ENCODE measurements around the gene CNTNAP2. TPM values are rescaled to one million over a fixed set of nuclear protein-coding genes. Genes with fewer than 3 reads are reported as not detected.

The CNTNAP2 gene
- total RNA-seq, 4 donors from 2014 or later, result not detected

GRCh38 chr7:148115308-148115707 is 1998.7 kb downstream of the CNTNAP2 start:
- Histone ChIP-seq H3K9me3 (no peaks in the 10 kb centered on the region), H3K27me3 (no peaks in the 10 kb centered on the region), H3K36me3 (no peaks in the 10 kb centered on the region), H3K27ac (no peak overlapping the region), H3K4me1 (no peaks in the 10 kb centered on the region), H3K4me3 (no peak overlapping the region)
- TF ChIP-seq CTCF (IDR thresholded peaks at IDR 0.05 in 4 of 5, conservative IDR thresholded peaks at IDR 0.05 in 1 of 5) (no peak), POLR2A (IDR thresholded peaks at IDR 0.05) (no peak)
- no peak for DNase-seq
- intact Hi-C loops (cut with DNase I; ENCODE audit: low total_unique reads) (no loop called here), in situ Hi-C loops (cut with MboI; ENCODE audit: low sequenced_read_pairs in 4 of 4) (no loop called here)
- no peak for ATAC-seq

- TF ChIP-seq POLR2A (IDR thresholded peaks at IDR 0.05), result no peak
- no peak for TF ChIP-seq CTCF (IDR thresholded peaks at IDR 0.05 in 4 of 5, conservative IDR thresholded peaks at IDR 0.05 in 1 of 5)
- no peak for DNase-seq
- no peak overlapping the region for H3K27ac ChIP-seq
- intact Hi-C loops (cut with DNase I; ENCODE audit: low total_unique reads), result no loop called here
- no peaks in the 10 kb centered on the region for H3K27me3 ChIP-seq
- no peak overlapping the region for H3K4me3 ChIP-seq
- no peaks in the 10 kb centered on the region for H3K9me3 ChIP-seq
- no peaks in the 10 kb centered on the region for H3K4me1 ChIP-seq
- in situ Hi-C loops (cut with MboI; ENCODE audit: low sequenced_read_pairs in 4 of 4), result no loop called here
- H3K36me3 ChIP-seq, result no peaks in the 10 kb centered on the region
- ATAC-seq, result no peak
Measured at GRCh38 chr7:148116195-148116594, 1999.6 kb downstream of the CNTNAP2 start.

- Histone ChIP-seq H3K4me1 (no peaks in the 10 kb centered on the region), H3K36me3 (no peaks in the 10 kb centered on the region), H3K9me3 (no peaks in the 10 kb centered on the region), H3K27ac (no peak overlapping the region), H3K4me3 (no peak overlapping the region), H3K27me3 (no peaks in the 10 kb centered on the region)
- TF ChIP-seq CTCF (IDR thresholded peaks at IDR 0.05 in 4 of 5, conservative IDR thresholded peaks at IDR 0.05 in 1 of 5), result no peak
- TF ChIP-seq POLR2A (IDR thresholded peaks at IDR 0.05), result no peak
- ATAC-seq (no peak), DNase-seq (no peak)
- intact Hi-C loops (cut with DNase I; ENCODE audit: low total_unique reads) (no loop called here), in situ Hi-C loops (cut with MboI; ENCODE audit: low sequenced_read_pairs in 4 of 4) (no loop called here)
Measured at GRCh38 chr7:148116829-148117403, 2000.3 kb downstream of the CNTNAP2 start.

- Histone ChIP-seq H3K27me3 (no peaks in the 10 kb centered on the region), H3K27ac (no peak overlapping the region), H3K9me3 (no peaks in the 10 kb centered on the region), H3K4me3 (no peak overlapping the region), H3K36me3 (no peaks in the 10 kb centered on the region), H3K4me1 (no peaks in the 10 kb centered on the region)
- in situ Hi-C loops (cut with MboI; ENCODE audit: low sequenced_read_pairs in 4 of 4) (no loop called here), intact Hi-C loops (cut with DNase I; ENCODE audit: low total_unique reads) (no loop called here)
- DNase-seq, result no peak
- no peak for ATAC-seq
- no peak for TF ChIP-seq CTCF (IDR thresholded peaks at IDR 0.05 in 4 of 5, conservative IDR thresholded peaks at IDR 0.05 in 1 of 5)
- no peak for TF ChIP-seq POLR2A (IDR thresholded peaks at IDR 0.05)
Measured at GRCh38 chr7:148118371-148118770, 2001.8 kb downstream of the CNTNAP2 start.

- TF ChIP-seq CTCF (IDR thresholded peaks at IDR 0.05 in 4 of 5, conservative IDR thresholded peaks at IDR 0.05 in 1 of 5) (no peak), POLR2A (IDR thresholded peaks at IDR 0.05) (no peak)
- Histone ChIP-seq H3K27me3 (no peaks in the 10 kb centered on the region), H3K4me3 (no peak overlapping the region), H3K4me1 (no peaks in the 10 kb centered on the region), H3K27ac (no peak overlapping the region), H3K36me3 (no peaks in the 10 kb centered on the region), H3K9me3 (no peaks in the 10 kb centered on the region)
- ATAC-seq (no peak), DNase-seq (no peak)
- in situ Hi-C loops (cut with MboI; ENCODE audit: low sequenced_read_pairs in 4 of 4) (no loop called here), intact Hi-C loops (cut with DNase I; ENCODE audit: low total_unique reads) (no loop called here)
Measured at GRCh38 chr7:148121401-148121800, 2004.8 kb downstream of the CNTNAP2 start.

All from gastrocnemius medialis (tissue), 4 donors.